ENCODE data around the gene HAGH.

The HAGH gene

GRCh38 chr16:1820946-1821290 lies 5.7 kb downstream of the HAGH start:
- Mint-ChIP-seq H3K4me3 (no peak overlapping the region), H3K27ac (no peak overlapping the region), H3K4me1 (ENCODE audit: low read depth) (peaks cover 21% of the 10 kb centered on the region), H3K36me3 (ENCODE audit: low read depth) (no peaks in the 10 kb centered on the region), H3K27me3 (no peaks in the 10 kb centered on the region), H3K9me3 (no peaks in the 10 kb centered on the region)

- Mint-ChIP-seq H3K27me3 (no peaks in the 10 kb centered on the region), H3K4me3 (no peak overlapping the region), H3K36me3 (ENCODE audit: low read depth) (peaks cover under 1% of the 10 kb centered on the region), H3K4me1 (ENCODE audit: low read depth) (peaks cover 15% of the 10 kb centered on the region), H3K27ac (no peak overlapping the region), H3K9me3 (no peaks in the 10 kb centered on the region)
Measured at GRCh38 chr16:1820096-1820945, 6.3 kb downstream of the HAGH start.

GRCh38 chr16:1819611-1820010 lies 7.0 kb downstream of the HAGH start:
- H3K36me3 Mint-ChIP-seq (ENCODE audit: low read depth) = peaks cover 6% of the 10 kb centered on the region
- H3K4me1 Mint-ChIP-seq (ENCODE audit: low read depth) = peaks cover 10% of the 10 kb centered on the region
- no peaks in the 10 kb centered on the region for H3K27me3 Mint-ChIP-seq
- no peak overlapping the region for H3K27ac Mint-ChIP-seq
- H3K4me3 Mint-ChIP-seq = no peak overlapping the region
- H3K9me3 Mint-ChIP-seq = no peaks in the 10 kb centered on the region

- Mint-ChIP-seq H3K4me1 (ENCODE audit: low read depth) (peaks cover 4% of the 10 kb centered on the region), H3K27ac (no peak overlapping the region), H3K36me3 (ENCODE audit: low read depth) (peaks cover 6% of the 10 kb centered on the region), H3K4me3 (no peak overlapping the region), H3K27me3 (no peaks in the 10 kb centered on the region), H3K9me3 (no peaks in the 10 kb centered on the region)
Measured at GRCh38 chr16:1818873-1819525, 7.6 kb downstream of the HAGH start.

- H3K9me3 Mint-ChIP-seq = no peaks in the 10 kb centered on the region
- peaks cover 2% of the 10 kb centered on the region for H3K4me1 Mint-ChIP-seq (ENCODE audit: low read depth)
- no peak overlapping the region for H3K4me3 Mint-ChIP-seq
- H3K36me3 Mint-ChIP-seq (ENCODE audit: low read depth) = peaks cover 12% of the 10 kb centered on the region
- H3K27me3 Mint-ChIP-seq = no peaks in the 10 kb centered on the region
- H3K27ac Mint-ChIP-seq = no peak overlapping the region
Measured at GRCh38 chr16:1818204-1818872, 8.3 kb downstream of the HAGH start.

GRCh38 chr16:1817716-1818115 lies 8.9 kb downstream of the HAGH start:
- Mint-ChIP-seq H3K36me3 (ENCODE audit: low read depth) (peaks cover 14% of the 10 kb centered on the region), H3K27me3 (no peaks in the 10 kb centered on the region), H3K4me3 (no peak overlapping the region), H3K4me1 (ENCODE audit: low read depth) (peaks cover 8% of the 10 kb centered on the region), H3K9me3 (no peaks in the 10 kb centered on the region), H3K27ac (no peak overlapping the region)

- Mint-ChIP-seq H3K27me3 (no peaks in the 10 kb centered on the region), H3K4me3 (no peak overlapping the region), H3K36me3 (ENCODE audit: low read depth) (peaks cover 14% of the 10 kb centered on the region), H3K4me1 (ENCODE audit: low read depth) (peaks cover 12% of the 10 kb centered on the region), H3K9me3 (no peaks in the 10 kb centered on the region), H3K27ac (peak overlapping the region; percentile 49)
Measured at GRCh38 chr16:1817276-1817589, 9.4 kb downstream of the HAGH start.

- Mint-ChIP-seq H3K27ac (no peak overlapping the region), H3K4me3 (no peak overlapping the region), H3K27me3 (no peaks in the 10 kb centered on the region), H3K9me3 (no peaks in the 10 kb centered on the region), H3K4me1 (ENCODE audit: low read depth) (peaks cover 12% of the 10 kb centered on the region), H3K36me3 (ENCODE audit: low read depth) (peaks cover 14% of the 10 kb centered on the region)
Measured at GRCh38 chr16:1816396-1817275, 10.0 kb downstream of the HAGH start.

- Mint-ChIP-seq H3K9me3 (no peaks in the 10 kb centered on the region), H3K27me3 (no peaks in the 10 kb centered on the region)
Measured at GRCh38 chr16:1815461-1815860, 11.2 kb downstream of the HAGH start.

GRCh38 chr16:1812732-1813163 lies 13.9 kb downstream of the HAGH start:
- Mint-ChIP-seq H3K36me3 (ENCODE audit: low read depth) (peaks cover 16% of the 10 kb centered on the region), H3K27ac (peak overlapping the region; percentile 34), H3K9me3 (no peaks in the 10 kb centered on the region), H3K4me1 (ENCODE audit: low read depth) (peaks cover 12% of the 10 kb centered on the region), H3K27me3 (no peaks in the 10 kb centered on the region), H3K4me3 (no peak overlapping the region)

More at GRCh38 chr16:1815461-1815860, 11.2 kb downstream of the HAGH start:
- H3K4me1 Mint-ChIP-seq (ENCODE audit: low read depth) = peaks cover 12% of the 10 kb centered on the region
- peaks cover 14% of the 10 kb centered on the region for H3K36me3 Mint-ChIP-seq (ENCODE audit: low read depth)
- H3K4me3 Mint-ChIP-seq = no peak overlapping the region
- H3K27ac Mint-ChIP-seq = peak overlapping the region; percentile 26

GRCh38 chr16:1810536-1810935 lies 16.1 kb downstream of the HAGH start:
- Mint-ChIP-seq H3K36me3 (ENCODE audit: low read depth) (peaks cover 24% of the 10 kb centered on the region), H3K4me1 (ENCODE audit: low read depth) (peaks cover 12% of the 10 kb centered on the region), H3K27ac (no peak overlapping the region), H3K9me3 (no peaks in the 10 kb centered on the region), H3K4me3 (no peak overlapping the region), H3K27me3 (no peaks in the 10 kb centered on the region)

GRCh38 chr16:1810106-1810505 lies 16.5 kb downstream of the HAGH start:
- H3K4me3 Mint-ChIP-seq = no peak overlapping the region
- H3K27me3 Mint-ChIP-seq = no peaks in the 10 kb centered on the region
- H3K9me3 Mint-ChIP-seq = no peaks in the 10 kb centered on the region
- peaks cover 12% of the 10 kb centered on the region for H3K4me1 Mint-ChIP-seq (ENCODE audit: low read depth)
- H3K36me3 Mint-ChIP-seq (ENCODE audit: low read depth) = peaks cover 21% of the 10 kb centered on the region
- no peak overlapping the region for H3K27ac Mint-ChIP-seq

- H3K27me3 Mint-ChIP-seq = no peaks in the 10 kb centered on the region
- H3K36me3 Mint-ChIP-seq (ENCODE audit: low read depth) = peaks cover 18% of the 10 kb centered on the region
- no peak overlapping the region for H3K27ac Mint-ChIP-seq
- no peaks in the 10 kb centered on the region for H3K9me3 Mint-ChIP-seq
- H3K4me1 Mint-ChIP-seq (ENCODE audit: low read depth) = peaks cover 12% of the 10 kb centered on the region
- H3K4me3 Mint-ChIP-seq = no peak overlapping the region
Measured at GRCh38 chr16:1809281-1809801, 17.3 kb downstream of the HAGH start.

- H3K9me3 Mint-ChIP-seq = no peaks in the 10 kb centered on the region
- no peak overlapping the region for H3K4me3 Mint-ChIP-seq
- H3K4me1 Mint-ChIP-seq (ENCODE audit: low read depth) = peaks cover 12% of the 10 kb centered on the region
- no peaks in the 10 kb centered on the region for H3K27me3 Mint-ChIP-seq
- no peak overlapping the region for H3K27ac Mint-ChIP-seq
- H3K36me3 Mint-ChIP-seq (ENCODE audit: low read depth) = peaks cover 15% of the 10 kb centered on the region
Measured at GRCh38 chr16:1808691-1809090, 17.9 kb downstream of the HAGH start.
